Immature natural killer cell (primary cell): ENCODE data around the gene UQCC2. TPM values are rescaled to one million over a fixed set of nuclear protein-coding genes. Genes with fewer than 3 reads are reported as not detected.

ENCODE experiments used
- DNase-seq, 3 donors: peaks; one replicate each; pipeline ENCODE4 v3.0.0; 2022; ENCODE audit warnings: mixed read lengths in 1 of 3
- H3K27ac Mint-ChIP-seq, 6 donors: one replicate each; pipeline ENCODE4 v1.8.0; 2020; ENCODE audit warnings: mixed read lengths in 6 of 6, mild to moderate bottlenecking in 5 of 6, inconsistent platforms in 4 of 6, moderate library complexity in 3 of 6
- H3K27me3 Mint-ChIP-seq, 3 donors: one replicate each; pipeline ENCODE4 v1.8.0; 2020 to 2021; ENCODE audit warnings: low read depth in 3 of 3, mild to moderate bottlenecking in 3 of 3, mixed read lengths in 3 of 3, moderate library complexity in 3 of 3, inconsistent platforms in 1 of 3
- H3K36me3 Mint-ChIP-seq, 3 donors: one replicate each; pipeline ENCODE4 v1.8.0; 2020; ENCODE audit warnings: mixed read lengths in 3 of 3, inconsistent platforms in 2 of 3, mild to moderate bottlenecking in 2 of 3
- H3K4me1 Mint-ChIP-seq, 2 donors: one replicate each; pipeline ENCODE4 v1.8.0; 2020; ENCODE audit warnings: inconsistent platforms in 2 of 2, mild to moderate bottlenecking in 2 of 2, mixed read lengths in 2 of 2, moderate library complexity in 1 of 2
- H3K4me3 Mint-ChIP-seq, 5 donors: one replicate each; pipeline ENCODE4 v1.8.0; 2020; ENCODE audit warnings: mild to moderate bottlenecking in 5 of 5, mixed read lengths in 5 of 5, inconsistent platforms in 3 of 5, moderate library complexity in 3 of 5
- H3K9me3 Mint-ChIP-seq, 6 donors: one replicate each; pipeline ENCODE4 v1.8.0; 2020; ENCODE audit warnings: mild to moderate bottlenecking in 6 of 6, mixed read lengths in 6 of 6, inconsistent platforms in 4 of 6, moderate library complexity in 3 of 6
- polyA plus RNA-seq, 3 donors: library from polyadenylated mRNA; unstranded; fragments of 300-500 nt; fragmentation: Illumina TruSeq; gene quantifications; one replicate each; pipeline ENCODE4 v1.2.3, GENCODE V29; 2021

UQCC2 gene
- polyA plus RNA-seq, 3 donors from 2014 or later: 27.9 to 48.8 (median 37.4) TPM

DNA sequence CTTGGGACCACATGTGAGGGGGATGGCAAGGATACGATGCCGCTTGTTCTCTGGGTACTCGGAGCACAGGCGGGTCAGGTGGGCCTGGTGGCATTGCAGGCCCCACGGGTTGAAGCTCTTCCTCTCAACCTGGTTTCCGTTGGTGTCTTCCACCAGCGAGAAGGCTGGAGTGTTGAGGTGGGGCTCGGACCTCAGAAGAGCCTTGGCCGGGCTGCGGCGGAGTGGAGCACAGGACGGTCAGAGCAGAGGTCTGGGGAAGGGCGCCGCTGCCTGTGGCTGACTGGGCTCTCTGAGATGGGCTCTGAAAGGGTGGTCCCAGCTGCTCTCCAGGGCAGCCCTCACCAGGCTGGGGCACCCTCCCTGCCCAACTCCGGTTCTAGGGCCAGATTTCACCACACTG, 15.2 kb upstream of the UQCC2 start:
- Mint-ChIP-seq H3K27ac (peak overlapping the region in 1 of 6 donors; percentile 40), H3K9me3 (no peaks in the 10 kb centered on the region), H3K36me3 (no peaks in the 10 kb centered on the region), H3K4me3 (no peak overlapping the region), H3K4me1 (no peaks in the 10 kb centered on the region), H3K27me3 (peaks cover 0 to 6% (median 1%) of the 10 kb centered on the region in 3 donors)
- DNase-seq: no peak

DNA sequence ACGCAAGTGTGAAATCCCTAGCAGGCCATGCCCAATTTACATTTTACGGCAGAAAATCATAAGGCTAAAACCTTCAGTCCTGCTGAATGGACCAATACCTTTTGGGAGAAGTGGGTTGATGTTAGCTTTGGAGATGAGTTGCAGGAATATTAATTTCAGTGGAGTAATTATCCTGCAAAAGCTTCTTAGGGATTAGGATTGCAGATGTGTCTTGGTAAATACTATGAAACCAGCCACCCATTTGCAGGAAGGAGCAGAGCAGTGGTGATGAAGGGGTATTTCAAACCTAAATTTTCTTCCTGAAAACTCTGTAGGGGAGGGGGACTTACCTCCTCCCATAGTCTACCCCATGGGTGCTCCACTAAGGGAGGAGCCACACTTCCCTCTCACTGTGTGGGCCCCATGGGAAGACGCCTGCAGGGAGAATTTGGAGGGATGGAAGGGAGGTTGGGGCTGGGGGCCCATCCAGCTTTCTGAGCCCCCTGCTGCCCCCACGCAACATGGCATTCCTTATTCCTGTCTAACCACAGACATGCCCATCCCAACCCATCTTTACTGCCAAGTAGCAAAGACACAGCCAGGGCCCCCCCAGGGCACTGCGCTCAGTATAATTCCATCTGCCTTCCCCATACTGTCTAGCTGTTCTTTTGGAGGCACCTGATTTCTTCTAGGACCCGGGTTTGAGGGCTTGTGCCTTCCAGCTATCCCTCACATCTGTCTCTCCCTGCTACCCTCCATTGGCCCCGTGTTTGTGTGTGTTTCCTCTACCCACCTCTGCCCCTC, 14.6 kb upstream of the UQCC2 start:
- Mint-ChIP-seq H3K36me3 (no peaks in the 10 kb centered on the region), H3K4me1 (no peaks in the 10 kb centered on the region), H3K9me3 (no peaks in the 10 kb centered on the region), H3K4me3 (no peak overlapping the region), H3K27me3 (peaks cover 0 to 6% (median 3%) of the 10 kb centered on the region in 3 donors), H3K27ac (peak overlapping the region in 1 of 6 donors; percentile 40)
- no peak for DNase-seq

- Mint-ChIP-seq H3K27me3 (peaks cover under 1 to 6% (median 3%) of the 10 kb centered on the region in 3 donors), H3K36me3 (no peaks in the 10 kb centered on the region), H3K27ac (no peak overlapping the region), H3K9me3 (no peaks in the 10 kb centered on the region), H3K4me3 (no peak overlapping the region), H3K4me1 (no peaks in the 10 kb centered on the region)
- no peak for DNase-seq
These were observed 13.7 kb upstream of the UQCC2 start for GRCh38 chr6:33725222-33725621.

DNA sequence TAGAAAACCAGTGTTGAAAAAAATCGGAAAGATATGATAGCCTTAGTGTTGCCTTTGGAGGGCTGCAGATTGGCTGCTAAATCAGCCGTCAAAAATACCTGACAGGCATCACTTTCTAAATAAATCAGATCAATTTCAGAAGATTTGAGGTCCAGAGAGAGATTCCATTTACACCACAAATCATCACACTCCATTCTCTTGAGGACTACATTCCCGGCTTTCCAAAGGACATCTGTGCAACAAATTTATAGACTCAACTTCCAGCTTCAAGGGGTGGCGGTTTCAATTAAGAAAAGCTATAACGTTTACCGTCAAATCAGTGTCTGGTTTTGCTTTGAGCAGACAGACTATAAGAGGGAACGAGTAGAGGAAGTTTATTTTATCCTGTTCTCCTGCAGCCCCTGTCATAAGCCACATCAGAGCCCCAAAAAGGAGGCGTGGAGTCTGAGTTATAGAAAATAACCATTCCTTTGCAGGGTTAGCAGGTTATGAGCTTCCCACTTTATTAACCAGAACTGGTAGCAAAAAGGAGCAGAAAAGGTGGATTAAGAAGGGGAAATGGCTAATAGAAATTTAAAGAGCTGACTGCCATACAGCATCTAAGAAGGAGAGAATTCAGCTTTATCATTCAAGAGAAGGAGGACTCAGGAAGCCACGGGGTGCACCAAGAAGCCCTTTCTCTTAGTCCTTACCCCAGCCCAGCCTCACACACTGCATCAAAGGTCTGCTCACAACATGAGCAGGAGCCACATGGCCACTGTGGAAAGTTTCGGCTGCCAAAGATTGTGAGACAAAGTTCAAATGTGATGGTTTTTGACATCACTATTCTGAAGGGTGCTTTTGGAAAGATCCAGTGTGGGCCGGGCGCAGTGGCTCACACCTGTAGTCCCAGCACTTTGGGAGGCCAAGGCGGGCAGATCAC, 12.9 kb upstream of the UQCC2 start:
- H3K9me3 Mint-ChIP-seq: no peaks in the 10 kb centered on the region
- no peak for DNase-seq
- no peaks in the 10 kb centered on the region for H3K36me3 Mint-ChIP-seq
- H3K27me3 Mint-ChIP-seq: peaks cover 2 to 6% (median 6%) of the 10 kb centered on the region in 3 donors
- H3K4me1 Mint-ChIP-seq: no peaks in the 10 kb centered on the region
- no peak overlapping the region for H3K4me3 Mint-ChIP-seq
- no peak overlapping the region for H3K27ac Mint-ChIP-seq

DNA sequence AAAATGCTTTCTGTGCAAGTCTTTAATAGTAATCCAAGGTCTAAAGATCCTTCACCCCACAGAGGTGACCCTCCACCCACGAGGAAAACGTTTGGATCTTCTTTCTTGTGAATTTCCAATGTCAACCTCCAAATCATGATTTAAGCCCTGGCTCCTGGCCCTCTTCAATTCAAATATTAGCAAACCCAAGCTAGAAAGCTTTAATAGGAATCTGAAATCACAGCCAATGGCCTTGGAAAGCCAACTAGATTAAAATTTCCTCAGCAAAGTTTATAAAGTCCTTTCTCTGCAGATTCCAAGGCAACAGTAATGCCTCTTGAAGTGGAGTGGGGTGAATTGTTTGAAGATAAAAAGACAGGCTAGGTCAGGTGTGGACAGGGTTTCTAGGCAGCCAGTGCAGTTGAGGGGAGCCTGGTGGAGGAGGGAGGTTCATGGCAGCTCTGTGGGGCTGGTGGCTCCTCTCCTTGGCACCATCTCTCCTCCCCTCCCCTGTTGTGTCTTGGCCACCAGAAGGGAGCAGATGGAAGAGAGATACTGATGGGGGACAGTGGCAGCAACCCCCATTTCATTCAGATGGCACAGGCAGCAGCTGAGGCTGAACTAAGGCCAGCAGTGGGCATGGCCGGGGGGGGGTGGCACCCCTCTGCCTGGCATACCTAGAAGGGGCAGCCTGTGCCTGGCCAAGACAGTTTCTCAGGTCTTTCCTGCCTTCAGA, 12.0 kb upstream of the UQCC2 start:
- Mint-ChIP-seq H3K27me3 (peaks cover 2 to 7% (median 6%) of the 10 kb centered on the region in 3 donors), H3K27ac (no peak overlapping the region), H3K36me3 (no peaks in the 10 kb centered on the region), H3K9me3 (no peaks in the 10 kb centered on the region), H3K4me1 (no peaks in the 10 kb centered on the region), H3K4me3 (no peak overlapping the region)
- DNase-seq: no peak

- no peak for DNase-seq
- Mint-ChIP-seq H3K4me3 (no peak overlapping the region), H3K36me3 (no peaks in the 10 kb centered on the region), H3K27me3 (peaks cover 2 to 7% (median 6%) of the 10 kb centered on the region in 3 donors), H3K27ac (no peak overlapping the region), H3K9me3 (no peaks in the 10 kb centered on the region), H3K4me1 (no peaks in the 10 kb centered on the region)
These were observed 10.7 kb upstream of the UQCC2 start for GRCh38 chr6:33722103-33722623.

- no peaks in the 10 kb centered on the region for H3K36me3 Mint-ChIP-seq
- H3K9me3 Mint-ChIP-seq: no peaks in the 10 kb centered on the region
- no peaks in the 10 kb centered on the region for H3K4me1 Mint-ChIP-seq
- no peak overlapping the region for H3K27ac Mint-ChIP-seq
- no peak for DNase-seq
- H3K4me3 Mint-ChIP-seq: no peak overlapping the region
- peaks cover 2 to 7% (median 6%) of the 10 kb centered on the region in 3 donors for H3K27me3 Mint-ChIP-seq
These were observed 10.0 kb upstream of the UQCC2 start for GRCh38 chr6:33721508-33721907.

- DNase-seq: no peak
- no peaks in the 10 kb centered on the region for H3K36me3 Mint-ChIP-seq
- no peak overlapping the region for H3K4me3 Mint-ChIP-seq
- H3K27ac Mint-ChIP-seq: no peak overlapping the region
- H3K4me1 Mint-ChIP-seq: no peaks in the 10 kb centered on the region
- H3K9me3 Mint-ChIP-seq: no peaks in the 10 kb centered on the region
- H3K27me3 Mint-ChIP-seq: peaks cover 4 to 7% (median 4%) of the 10 kb centered on the region in 3 donors
These were observed 9.5 kb upstream of the UQCC2 start for GRCh38 chr6:33720998-33721397.

- Mint-ChIP-seq H3K27ac (no peak overlapping the region), H3K36me3 (no peaks in the 10 kb centered on the region), H3K4me1 (no peaks in the 10 kb centered on the region), H3K27me3 (peaks cover 4 to 7% (median 4%) of the 10 kb centered on the region in 3 donors), H3K4me3 (no peak overlapping the region), H3K9me3 (no peaks in the 10 kb centered on the region)
- no peak for DNase-seq
These were observed 8.0 kb upstream of the UQCC2 start for GRCh38 chr6:33719326-33719987.

- H3K9me3 Mint-ChIP-seq: no peaks in the 10 kb centered on the region
- H3K4me3 Mint-ChIP-seq: no peak overlapping the region
- H3K27me3 Mint-ChIP-seq: peaks cover 4 to 7% (median 4%) of the 10 kb centered on the region in 3 donors
- DNase-seq: no peak
- H3K4me1 Mint-ChIP-seq: no peaks in the 10 kb centered on the region
- no peaks in the 10 kb centered on the region for H3K36me3 Mint-ChIP-seq
- no peak overlapping the region for H3K27ac Mint-ChIP-seq
These were observed 7.2 kb upstream of the UQCC2 start for GRCh38 chr6:33718713-33719112.

DNA sequence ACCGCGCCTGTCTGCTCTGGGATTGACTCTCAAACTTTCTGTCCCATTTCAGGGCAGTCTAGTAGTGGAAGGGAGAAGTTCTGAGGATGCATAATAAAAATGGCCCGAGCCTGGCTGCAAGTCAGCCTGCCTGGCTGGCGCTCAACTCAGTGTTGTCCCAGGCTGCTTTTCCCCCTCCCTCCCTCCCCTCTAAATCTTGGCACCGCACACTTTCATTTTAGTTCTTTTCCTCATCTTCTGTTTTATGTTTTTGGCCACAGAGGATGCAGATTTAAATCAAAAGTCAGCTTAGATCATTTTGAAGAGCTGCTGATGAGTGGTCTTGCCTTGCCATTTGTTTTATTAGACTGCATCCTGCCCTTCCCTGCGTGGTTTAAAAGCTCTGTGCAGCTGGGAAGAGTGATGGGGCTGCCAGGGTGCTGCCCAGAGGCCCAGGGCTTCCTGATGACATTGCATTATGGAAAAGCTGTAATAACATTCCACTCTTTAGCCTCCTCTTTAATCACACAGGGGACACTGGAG, 6.5 kb upstream of the UQCC2 start:
- Mint-ChIP-seq H3K9me3 (no peaks in the 10 kb centered on the region), H3K36me3 (no peaks in the 10 kb centered on the region), H3K27ac (no peak overlapping the region), H3K4me1 (no peaks in the 10 kb centered on the region), H3K27me3 (peaks cover 4 to 7% (median 4%) of the 10 kb centered on the region in 3 donors), H3K4me3 (no peak overlapping the region)
- DNase-seq: no peak

DNA sequence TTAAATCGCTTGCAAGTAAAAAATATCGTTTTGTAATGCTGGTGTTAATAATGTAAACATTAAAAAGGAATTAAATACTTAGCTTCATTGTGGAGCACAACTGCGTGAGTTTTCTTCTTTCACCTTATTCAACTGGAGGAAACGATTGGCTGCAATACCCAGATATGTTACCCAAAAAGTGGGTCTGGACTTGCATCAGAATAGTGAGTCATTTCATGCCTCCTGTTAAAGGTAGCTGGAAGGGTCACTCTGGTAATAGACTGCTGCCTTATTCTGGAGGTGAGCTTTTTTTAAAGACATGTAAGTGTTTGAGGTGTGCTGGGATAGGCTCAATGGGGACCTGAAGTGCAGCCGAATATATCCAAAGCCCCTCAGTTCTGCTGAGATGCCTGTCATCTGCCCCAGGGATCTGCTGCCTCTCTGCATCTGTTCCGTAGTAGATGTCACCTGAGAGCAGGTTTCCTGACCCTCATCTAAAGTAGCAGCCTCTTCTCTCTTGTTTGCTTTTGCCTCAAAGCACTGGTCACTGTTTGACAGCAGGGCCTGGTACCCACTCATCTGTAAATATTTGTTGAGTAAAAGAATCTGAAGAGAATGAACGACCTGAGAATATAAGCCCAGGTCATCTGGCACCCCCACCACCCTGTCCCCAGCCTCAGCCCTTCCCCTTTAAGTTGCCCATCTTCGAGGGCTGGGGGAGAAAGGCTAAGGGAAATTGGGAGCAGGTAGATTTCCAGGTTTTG, 5.6 kb upstream of the UQCC2 start:
- Mint-ChIP-seq H3K27ac (no peak overlapping the region), H3K4me1 (peaks cover under 1 to 2% of the 10 kb centered on the region in 2 donors)

More for the DNA sequence above, 5.6 kb upstream of the UQCC2 start:
- no peaks in the 10 kb centered on the region for H3K9me3 Mint-ChIP-seq
- no peaks in the 10 kb centered on the region for H3K36me3 Mint-ChIP-seq
- no peak for DNase-seq
- H3K27me3 Mint-ChIP-seq: peaks cover 0 to 7% (median 4%) of the 10 kb centered on the region in 3 donors
- no peak overlapping the region for H3K4me3 Mint-ChIP-seq
